ENCODE measurements around the gene UGT1A7.

DNA sequence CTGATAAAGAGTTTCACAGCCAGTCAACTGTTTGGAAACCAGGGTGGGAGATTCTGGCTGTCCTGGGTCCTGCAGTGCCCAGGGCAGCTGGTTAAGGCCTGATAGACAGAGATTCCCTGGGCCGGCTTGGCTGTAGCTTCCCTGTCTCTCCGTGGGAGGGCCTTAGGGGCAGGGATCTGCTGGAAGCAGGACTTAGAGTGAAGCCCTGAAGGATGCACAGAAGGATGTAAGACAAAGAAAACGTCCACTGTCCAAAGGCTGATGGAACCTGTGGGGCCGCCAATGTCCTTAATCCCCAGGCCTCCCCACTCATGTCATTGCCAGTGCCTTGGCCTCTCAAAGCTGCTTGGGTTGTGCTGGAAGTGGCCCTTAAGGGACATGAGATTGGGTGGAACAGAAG lies 129.4 kb downstream of the UGT1A7 start:
- TF ChIP-seq CREB1 (IDR thresholded peaks at IDR 0.05; ENCODE audit: low read depth) (no peak), TEAD4 (IDR thresholded peaks at IDR 0.05) (no peak), YY1 (IDR thresholded peaks at IDR 0.05; ENCODE audit: low read depth) (no peak), USF1 (IDR thresholded peaks at IDR 0.05) (no peak), RAD21 (IDR thresholded peaks at IDR 0.05; ENCODE audit: low read depth) (no peak), EP300 (IDR thresholded peaks at IDR 0.05; ENCODE audit: borderline replicate concordance) (no peak), FOXM1 (IDR thresholded peaks at IDR 0.05; ENCODE audit: borderline replicate concordance, low read depth) (no peak), EGR1 (IDR thresholded peaks at IDR 0.05) (no peak)
- TF ChIP-seq, protein P1, sequence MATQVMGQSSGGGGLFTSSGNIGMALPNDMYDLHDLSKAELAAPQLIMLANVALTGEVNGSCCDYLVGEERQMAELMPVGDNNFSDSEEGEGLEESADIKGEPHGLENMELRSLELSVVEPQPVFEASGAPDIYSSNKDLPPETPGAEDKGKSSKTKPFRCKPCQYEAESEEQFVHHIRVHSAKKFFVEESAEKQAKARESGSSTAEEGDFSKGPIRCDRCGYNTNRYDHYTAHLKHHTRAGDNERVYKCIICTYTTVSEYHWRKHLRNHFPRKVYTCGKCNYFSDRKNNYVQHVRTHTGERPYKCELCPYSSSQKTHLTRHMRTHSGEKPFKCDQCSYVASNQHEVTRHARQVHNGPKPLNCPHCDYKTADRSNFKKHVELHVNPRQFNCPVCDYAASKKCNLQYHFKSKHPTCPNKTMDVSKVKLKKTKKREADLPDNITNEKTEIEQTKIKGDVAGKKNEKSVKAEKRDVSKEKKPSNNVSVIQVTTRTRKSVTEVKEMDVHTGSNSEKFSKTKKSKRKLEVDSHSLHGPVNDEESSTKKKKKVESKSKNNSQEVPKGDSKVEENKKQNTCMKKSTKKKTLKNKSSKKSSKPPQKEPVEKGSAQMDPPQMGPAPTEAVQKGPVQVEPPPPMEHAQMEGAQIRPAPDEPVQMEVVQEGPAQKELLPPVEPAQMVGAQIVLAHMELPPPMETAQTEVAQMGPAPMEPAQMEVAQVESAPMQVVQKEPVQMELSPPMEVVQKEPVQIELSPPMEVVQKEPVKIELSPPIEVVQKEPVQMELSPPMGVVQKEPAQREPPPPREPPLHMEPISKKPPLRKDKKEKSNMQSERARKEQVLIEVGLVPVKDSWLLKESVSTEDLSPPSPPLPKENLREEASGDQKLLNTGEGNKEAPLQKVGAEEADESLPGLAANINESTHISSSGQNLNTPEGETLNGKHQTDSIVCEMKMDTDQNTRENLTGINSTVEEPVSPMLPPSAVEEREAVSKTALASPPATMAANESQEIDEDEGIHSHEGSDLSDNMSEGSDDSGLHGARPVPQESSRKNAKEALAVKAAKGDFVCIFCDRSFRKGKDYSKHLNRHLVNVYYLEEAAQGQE (IDR thresholded peaks at IDR 0.05; ENCODE audit: low read depth): no peak
- TF ChIP-seq, protein P2, sequence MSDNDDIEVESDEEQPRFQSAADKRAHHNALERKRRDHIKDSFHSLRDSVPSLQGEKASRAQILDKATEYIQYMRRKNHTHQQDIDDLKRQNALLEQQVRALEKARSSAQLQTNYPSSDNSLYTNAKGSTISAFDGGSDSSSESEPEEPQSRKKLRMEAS (IDR thresholded peaks at IDR 0.05): no peak
